Thymus (tissue), 11 donors: ENCODE results near the gene GRHPR. TPM values are rescaled to one million over a fixed set of nuclear protein-coding genes. Genes with fewer than 3 reads are reported as not detected.

Experiments used
- DNase-seq, 9 donors: peaks; one replicate each; pipeline ENCODE4 v3.0.0-alpha.2; 2013; ENCODE audit warnings: low spot score in 9 of 9, low read depth in 6 of 9, missing footprints in 1 of 9
- H3K27ac ChIP-seq, 2 donors: one replicate each; pipeline ENCODE4 v1.5.1; 2013; ENCODE audit warnings: control low read depth in 1 of 2, low read depth in 1 of 2, low read length in 1 of 2, mild to moderate bottlenecking in 1 of 2, moderate library complexity in 1 of 2
- H3K27me3 ChIP-seq, 2 donors: one replicate each; pipeline ENCODE4 v1.5.1; 2013; ENCODE audit warnings: low read length in 1 of 2; ENCODE audit not compliant: control insufficient read depth in 2 of 2, insufficient read depth in 1 of 2
- H3K36me3 ChIP-seq, 2 donors: one replicate each; pipeline ENCODE4 v1.5.1; 2013; ENCODE audit warnings: low read length in 1 of 2, mild to moderate bottlenecking in 1 of 2, moderate library complexity in 1 of 2; ENCODE audit not compliant: control insufficient read depth in 2 of 2, insufficient read depth in 2 of 2
- H3K4me1 ChIP-seq, 2 donors: one replicate each; pipeline ENCODE4 v1.5.1; 2013; ENCODE audit warnings: low read length in 2 of 2; ENCODE audit not compliant: control insufficient read depth in 2 of 2, insufficient read depth in 2 of 2
- H3K4me3 ChIP-seq, 2 donors: one replicate each; pipeline ENCODE4 v1.5.1; 2013; ENCODE audit warnings: low read length in 2 of 2, control low read depth in 1 of 2, mild to moderate bottlenecking in 1 of 2
- H3K9me3 ChIP-seq, 2 donors: one replicate each; pipeline ENCODE4 v1.5.1; 2013; ENCODE audit warnings: low read length in 1 of 2, mild to moderate bottlenecking in 1 of 2; ENCODE audit not compliant: control insufficient read depth in 2 of 2, insufficient read depth in 1 of 2
- WGBS: extraction: QIAGEN DNeasy Blood & Tissue Kit; methylation state at CpG from one replicate; pipeline ENCODE4 v1.1.7; 2013; 5-methylcytosine and 5-hydroxymethylcytosine counted together
- polyA plus RNA-seq: library from polyadenylated mRNA; stranded (reverse); fragments of 200-250 nt; gene quantifications from one replicate; pipeline ENCODE4 v1.2.3, GENCODE V29; 2013
- total RNA-seq: library from RNA; stranded (reverse); fragments of 120-200 nt; gene quantifications from one replicate; pipeline ENCODE4 v1.2.4, GENCODE V29; 2013
- donor health status: healthy.

Gene GRHPR
- total and polyA plus RNA-seq, 2 donors = 59.2 to 70.1 TPM

- 96% methylated on average over 7 of the region's 7 CpGs for WGBS
- H3K27me3 ChIP-seq = no peaks in the 10 kb centered on the region
- H3K9me3 ChIP-seq = peaks cover 0 to 3% of the 10 kb centered on the region in 2 donors
- peaks cover 51 to 68% of the 10 kb centered on the region in 2 donors for H3K36me3 ChIP-seq
- H3K4me3 ChIP-seq = no peak overlapping the region
- no peak for DNase-seq
- no peaks in the 10 kb centered on the region for H3K4me1 ChIP-seq
- no peak overlapping the region for H3K27ac ChIP-seq
Measured at GRCh38 chr9:37433867-37434371, 11.4 kb downstream of the GRHPR start.

GRCh38 chr9:37436540-37436939, 14.0 kb downstream of the GRHPR start:
- WGBS = 97% methylated on average over 5 of the region's 5 CpGs
- H3K4me3 ChIP-seq = no peak overlapping the region
- H3K27me3 ChIP-seq = no peaks in the 10 kb centered on the region
- DNase-seq = no peak
- no peak overlapping the region for H3K27ac ChIP-seq
- H3K4me1 ChIP-seq = no peaks in the 10 kb centered on the region
- peaks cover 53 to 66% of the 10 kb centered on the region in 2 donors for H3K36me3 ChIP-seq
- H3K9me3 ChIP-seq = no peaks in the 10 kb centered on the region

- WGBS = 97% methylated on average over 6 of the region's 6 CpGs
Measured at GRCh38 chr9:37437010-37437409, 14.5 kb downstream of the GRHPR start.

GRCh38 chr9:37437621-37438020, 15.1 kb downstream of the GRHPR start:
- DNase-seq = no peak
- no peak overlapping the region for H3K27ac ChIP-seq
- H3K27me3 ChIP-seq = no peaks in the 10 kb centered on the region
- H3K4me3 ChIP-seq = no peak overlapping the region
- H3K36me3 ChIP-seq = peaks cover 58 to 68% of the 10 kb centered on the region in 2 donors
- H3K4me1 ChIP-seq = no peaks in the 10 kb centered on the region
- peaks cover 0 to 3% of the 10 kb centered on the region in 2 donors for H3K9me3 ChIP-seq
- over 99% methylated on average over 4 of the region's 4 CpGs for WGBS

More at GRCh38 chr9:37437010-37437409, 14.5 kb downstream of the GRHPR start:
- Histone ChIP-seq H3K27ac (no peak overlapping the region), H3K27me3 (no peaks in the 10 kb centered on the region), H3K4me1 (no peaks in the 10 kb centered on the region), H3K9me3 (peaks cover 0 to 3% of the 10 kb centered on the region in 2 donors), H3K36me3 (peaks cover 54 to 67% of the 10 kb centered on the region in 2 donors), H3K4me3 (no peak overlapping the region)
- DNase-seq = no peak

DNA sequence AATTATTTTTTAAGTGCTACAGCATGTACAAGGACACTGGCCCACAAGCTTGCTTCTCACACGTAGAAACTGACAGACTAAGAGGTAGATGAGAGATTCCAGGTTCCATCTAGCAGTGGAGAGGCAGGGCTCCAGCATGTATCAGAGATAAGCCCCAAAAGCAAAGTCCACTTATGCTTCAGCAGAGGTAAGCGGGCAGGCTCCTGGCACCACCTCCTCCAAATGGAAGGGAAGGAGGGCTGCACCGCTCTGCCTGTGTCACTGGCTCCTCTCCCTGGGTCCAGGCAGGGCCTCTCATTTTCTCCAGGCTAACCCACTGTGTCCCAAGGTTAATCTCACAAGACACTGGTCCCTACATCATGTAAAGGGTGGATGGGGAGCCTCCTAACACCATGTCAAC, 15.9 kb downstream of the GRHPR start:
- 99% methylated on average over 3 of the region's 3 CpGs for WGBS
- Histone ChIP-seq H3K36me3 (peaks cover 59 to 65% of the 10 kb centered on the region in 2 donors), H3K4me3 (no peak overlapping the region), H3K27me3 (no peaks in the 10 kb centered on the region), H3K9me3 (peaks cover 0 to 3% of the 10 kb centered on the region in 2 donors), H3K4me1 (no peaks in the 10 kb centered on the region), H3K27ac (no peak overlapping the region)
- DNase-seq = no peak

- DNase-seq = no peak
- H3K4me3 ChIP-seq = no peak overlapping the region
- peaks cover 47 to 53% of the 10 kb centered on the region in 2 donors for H3K36me3 ChIP-seq
- H3K27me3 ChIP-seq = no peaks in the 10 kb centered on the region
- WGBS = 97% methylated on average over 21 of the region's 21 CpGs
- H3K4me1 ChIP-seq = no peaks in the 10 kb centered on the region
- H3K9me3 ChIP-seq = peaks cover 0 to 3% of the 10 kb centered on the region in 2 donors
- no peak overlapping the region for H3K27ac ChIP-seq
Measured at GRCh38 chr9:37441776-37442370, 19.4 kb downstream of the GRHPR start.

DNA sequence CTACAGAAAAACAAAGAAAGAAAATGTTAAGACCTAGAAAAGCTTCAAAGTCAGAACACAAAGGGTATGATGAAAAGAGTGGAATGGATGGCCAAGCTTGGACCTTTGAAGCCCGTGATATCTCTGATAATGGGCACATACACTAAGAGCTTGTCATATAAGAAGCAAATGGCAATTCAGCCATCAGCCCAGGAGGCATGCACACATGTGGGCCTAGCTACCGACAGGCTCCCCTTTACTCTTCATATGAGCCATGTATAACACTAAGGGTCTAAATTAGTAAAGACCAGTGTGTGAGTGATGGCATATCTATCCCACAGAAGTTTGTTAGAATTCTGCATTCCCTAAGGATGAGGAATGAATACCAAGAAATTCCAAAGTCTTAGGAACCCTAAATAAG, 20.1 kb downstream of the GRHPR start:
- Histone ChIP-seq H3K27me3 (no peaks in the 10 kb centered on the region), H3K27ac (no peak overlapping the region), H3K9me3 (peaks cover 0 to 3% of the 10 kb centered on the region in 2 donors), H3K4me1 (no peaks in the 10 kb centered on the region), H3K36me3 (peaks cover 40 to 46% of the 10 kb centered on the region in 2 donors), H3K4me3 (no peak overlapping the region)
- WGBS = over 99% methylated on average over 2 of the region's 2 CpGs
- no peak for DNase-seq

DNA sequence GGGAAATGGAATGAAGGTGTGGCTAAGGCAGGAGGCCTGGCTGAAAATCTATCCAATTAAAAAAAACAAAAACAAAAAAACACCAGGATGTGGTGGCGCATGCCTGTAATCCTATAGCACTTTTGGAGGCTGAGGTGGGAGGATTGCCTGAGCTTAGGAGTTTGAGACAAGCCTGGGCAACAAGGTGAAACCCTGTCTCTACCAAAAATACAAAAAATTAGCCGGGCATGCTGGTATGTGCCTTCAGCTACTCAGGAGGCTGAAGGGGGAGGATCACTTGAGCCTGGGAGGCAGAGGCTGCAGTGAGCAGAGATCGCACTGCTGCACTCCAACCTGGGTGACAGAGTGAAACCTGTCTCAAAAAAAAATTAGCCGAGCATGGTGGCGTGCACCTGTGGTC, 21.1 kb downstream of the GRHPR start:
- WGBS = 97% methylated on average over 5 of the region's 5 CpGs

DNA sequence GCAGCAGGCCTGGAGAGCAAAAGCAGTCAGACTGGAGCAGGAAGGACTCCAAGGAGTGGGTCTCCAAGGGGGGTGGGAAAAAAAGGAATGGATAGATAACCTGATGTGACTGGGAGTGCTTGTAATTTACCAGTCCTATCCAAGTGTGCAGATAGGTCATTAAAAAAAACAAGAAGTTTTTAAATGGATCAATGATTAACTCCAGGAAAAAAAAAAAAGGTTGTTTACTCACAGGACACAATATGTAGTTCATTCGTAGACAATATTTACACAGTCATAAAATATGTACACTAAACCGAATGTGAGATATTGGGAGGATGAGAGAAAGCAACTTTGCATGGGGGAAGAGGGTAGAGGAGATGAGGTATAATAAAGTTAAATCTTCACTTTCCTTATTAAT, 22.4 kb downstream of the GRHPR start:
- no peak for DNase-seq
- over 99% methylated on average over 2 of the region's 2 CpGs for WGBS
- Histone ChIP-seq H3K27ac (no peak overlapping the region), H3K36me3 (peaks cover 23 to 34% of the 10 kb centered on the region in 2 donors), H3K4me1 (no peaks in the 10 kb centered on the region), H3K4me3 (no peak overlapping the region), H3K9me3 (peaks cover 0 to 3% of the 10 kb centered on the region in 2 donors), H3K27me3 (no peaks in the 10 kb centered on the region)

More for the DNA sequence above, 21.1 kb downstream of the GRHPR start:
- Histone ChIP-seq H3K4me3 (no peak overlapping the region), H3K4me1 (no peaks in the 10 kb centered on the region), H3K36me3 (peaks cover 32 to 36% of the 10 kb centered on the region in 2 donors), H3K9me3 (peaks cover 0 to 3% of the 10 kb centered on the region in 2 donors), H3K27me3 (no peaks in the 10 kb centered on the region), H3K27ac (no peak overlapping the region)
- no peak for DNase-seq
